Calu3 (cell line): ENCODE data around the gene TREML2. TPM values are rescaled to one million over a fixed set of nuclear protein-coding genes. Genes with fewer than 3 reads are reported as not detected.

Experiments used
- BruUV-seq: library from RNA; stranded (reverse); fragments of 400-500 nt; replicated peaks from 2 replicates; lab custom pipeline; 2021; lab: Mats Ljungman, UMichigan
- CTCF ChIA-PET: fragments of 300-600 bp; sonication (Branson Sonifier 250); formaldehyde crosslinking; loops from one replicate; lab custom pipeline; 2022; ENCODE audit warnings: antibody characterized with exemption; lab: Charles Lee
- DNase-seq: peaks from one replicate; pipeline ENCODE4 v3.0.0; 2022
- H3K27ac Mint-ChIP-seq: one replicate; pipeline ENCODE4 v1.8.0; 2022; ENCODE audit warnings: mixed read lengths; ENCODE audit not compliant: unreplicated experiment
- H3K27me3 Mint-ChIP-seq: one replicate; pipeline ENCODE4 v1.8.0; 2022; ENCODE audit warnings: mixed read lengths; ENCODE audit not compliant: unreplicated experiment
- H3K36me3 Mint-ChIP-seq: one replicate; pipeline ENCODE4 v1.8.0; 2022; ENCODE audit warnings: mild to moderate bottlenecking, moderate library complexity, mixed read lengths; ENCODE audit not compliant: insufficient read depth, unreplicated experiment
- H3K4me1 Mint-ChIP-seq: one replicate; pipeline ENCODE4 v1.8.0; 2022; ENCODE audit warnings: mild to moderate bottlenecking, low read depth, mixed read lengths; ENCODE audit not compliant: unreplicated experiment
- H3K4me3 Mint-ChIP-seq: one replicate; pipeline ENCODE4 v1.8.0; 2022; ENCODE audit warnings: mild to moderate bottlenecking, low read depth, moderate library complexity, mixed read lengths; ENCODE audit not compliant: unreplicated experiment
- H3K9me3 Mint-ChIP-seq: one replicate; pipeline ENCODE4 v1.8.0; 2022; ENCODE audit warnings: low read depth, mixed read lengths; ENCODE audit not compliant: unreplicated experiment
- intact Hi-C: fragments of 100-400 bp; cut with micrococcal nuclease; formaldehyde crosslinking; loops from one replicate; pipeline ENCODE4 v1.10.0; 2022; ENCODE audit not compliant: unreplicated experiment
- total RNA-seq: library from RNA; stranded (reverse); gene quantifications from 2 replicates; pipeline ENCODE4 v1.2.3, GENCODE V29; 2022
- TF ChIP-seq, protein P1 (sequence below): fragments of 200-600 bp; IDR thresholded peaks from one replicate; pipeline ENCODE4 v1.8.0; 2022; ENCODE audit warnings: antibody characterized with exemption; ENCODE audit not compliant: unreplicated experiment

TREML2 gene
- total RNA-seq, 1 experiment from 2014 or later = not detected

DNA sequence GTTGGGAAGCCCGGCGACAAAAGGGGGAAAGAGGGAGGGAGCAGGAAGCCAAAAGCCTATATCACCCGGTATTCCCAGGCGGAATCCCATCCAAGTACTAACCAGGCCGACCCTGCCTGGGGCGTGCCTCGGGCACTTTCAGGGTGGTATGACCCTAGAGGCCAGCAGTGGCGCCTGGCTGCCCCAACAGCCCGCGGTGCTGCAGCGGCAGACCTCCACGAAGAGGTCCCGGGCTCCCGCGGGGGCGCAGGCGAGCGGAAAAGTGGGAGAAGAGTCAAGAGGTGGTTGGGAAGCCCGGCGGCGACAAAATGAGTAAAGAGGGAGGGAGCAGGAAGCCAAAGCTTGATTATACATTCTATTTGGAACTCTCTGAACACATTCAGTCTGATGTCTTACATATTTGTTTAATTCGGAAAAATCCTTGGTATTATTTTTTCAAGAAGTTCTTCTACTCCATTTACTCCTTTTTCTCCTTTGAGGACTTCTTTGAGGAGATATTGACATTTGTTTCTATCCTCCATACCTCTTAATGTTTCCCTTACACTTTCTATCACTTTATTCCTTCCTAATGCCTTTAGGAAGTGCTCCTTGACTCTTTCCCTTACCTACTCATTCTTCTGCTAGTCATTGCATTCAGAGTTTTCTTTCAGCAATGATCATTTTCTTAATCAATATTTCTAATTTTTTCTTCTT is 38.7 kb upstream of the TREML2 start:
- no peak overlapping the region for H3K4me3 Mint-ChIP-seq
- TF ChIP-seq, protein P1, sequence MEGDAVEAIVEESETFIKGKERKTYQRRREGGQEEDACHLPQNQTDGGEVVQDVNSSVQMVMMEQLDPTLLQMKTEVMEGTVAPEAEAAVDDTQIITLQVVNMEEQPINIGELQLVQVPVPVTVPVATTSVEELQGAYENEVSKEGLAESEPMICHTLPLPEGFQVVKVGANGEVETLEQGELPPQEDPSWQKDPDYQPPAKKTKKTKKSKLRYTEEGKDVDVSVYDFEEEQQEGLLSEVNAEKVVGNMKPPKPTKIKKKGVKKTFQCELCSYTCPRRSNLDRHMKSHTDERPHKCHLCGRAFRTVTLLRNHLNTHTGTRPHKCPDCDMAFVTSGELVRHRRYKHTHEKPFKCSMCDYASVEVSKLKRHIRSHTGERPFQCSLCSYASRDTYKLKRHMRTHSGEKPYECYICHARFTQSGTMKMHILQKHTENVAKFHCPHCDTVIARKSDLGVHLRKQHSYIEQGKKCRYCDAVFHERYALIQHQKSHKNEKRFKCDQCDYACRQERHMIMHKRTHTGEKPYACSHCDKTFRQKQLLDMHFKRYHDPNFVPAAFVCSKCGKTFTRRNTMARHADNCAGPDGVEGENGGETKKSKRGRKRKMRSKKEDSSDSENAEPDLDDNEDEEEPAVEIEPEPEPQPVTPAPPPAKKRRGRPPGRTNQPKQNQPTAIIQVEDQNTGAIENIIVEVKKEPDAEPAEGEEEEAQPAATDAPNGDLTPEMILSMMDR = no peak
- no peaks in the 10 kb centered on the region for H3K36me3 Mint-ChIP-seq
- H3K4me1 Mint-ChIP-seq = no peaks in the 10 kb centered on the region
- DNase-seq = no peak
- no TSS peak for BruUV-seq
- H3K27me3 Mint-ChIP-seq = peaks cover 96% of the 10 kb centered on the region
- intact Hi-C loops = no loop called here
- CTCF ChIA-PET = no interaction called here
- no peak overlapping the region for H3K27ac Mint-ChIP-seq
- no peaks in the 10 kb centered on the region for H3K9me3 Mint-ChIP-seq

DNA sequence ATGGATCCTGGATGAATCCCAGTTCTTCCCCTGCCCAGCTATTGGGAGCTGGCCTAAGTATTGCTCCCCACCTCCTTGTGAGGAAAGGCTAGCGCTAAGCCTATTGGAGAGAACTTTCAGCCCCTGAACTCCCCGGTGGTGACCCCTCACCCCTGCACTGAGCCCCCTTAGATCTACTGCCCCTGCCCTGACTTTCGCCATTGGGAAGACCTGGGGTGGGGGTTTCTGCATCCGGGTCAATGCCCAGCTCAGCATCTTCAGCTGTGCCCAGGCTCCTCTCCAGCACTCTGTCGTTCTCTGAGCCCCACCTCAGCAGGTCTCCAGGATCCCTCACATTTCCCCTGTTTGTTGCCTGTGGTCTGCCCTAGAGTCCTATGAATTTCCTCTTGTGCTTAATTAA is 36.2 kb upstream of the TREML2 start:
- Mint-ChIP-seq H3K4me1 (no peaks in the 10 kb centered on the region), H3K4me3 (no peak overlapping the region), H3K27me3 (peaks cover 82% of the 10 kb centered on the region), H3K36me3 (no peaks in the 10 kb centered on the region), H3K27ac (no peak overlapping the region), H3K9me3 (no peaks in the 10 kb centered on the region)
- DNase-seq = no peak
- TF ChIP-seq, protein P1 = no peak
- CTCF ChIA-PET = no interaction called here
- no TSS peak for BruUV-seq
- intact Hi-C loops = no loop called here

GRCh38 chr6:41236276-41236675 is 35.3 kb upstream of the TREML2 start:
- Mint-ChIP-seq H3K4me1 (no peaks in the 10 kb centered on the region), H3K27me3 (peaks cover 82% of the 10 kb centered on the region), H3K27ac (no peak overlapping the region), H3K36me3 (no peaks in the 10 kb centered on the region), H3K4me3 (no peak overlapping the region), H3K9me3 (no peaks in the 10 kb centered on the region)
- CTCF ChIA-PET = no interaction called here
- no peak for DNase-seq
- TF ChIP-seq, protein P1 = no peak
- no TSS peak for BruUV-seq
- intact Hi-C loops = no loop called here

- intact Hi-C loops = no loop called here
- peaks cover 81% of the 10 kb centered on the region for H3K27me3 Mint-ChIP-seq
- no peaks in the 10 kb centered on the region for H3K9me3 Mint-ChIP-seq
- no peaks in the 10 kb centered on the region for H3K36me3 Mint-ChIP-seq
- H3K27ac Mint-ChIP-seq = no peak overlapping the region
- H3K4me3 Mint-ChIP-seq = no peak overlapping the region
- no peaks in the 10 kb centered on the region for H3K4me1 Mint-ChIP-seq
- BruUV-seq = no TSS peak
- CTCF ChIA-PET = no interaction called here
- DNase-seq = no peak
- TF ChIP-seq, protein P1 = no peak
Measured at GRCh38 chr6:41232667-41233066, 31.7 kb upstream of the TREML2 start.
